Osteoblast (primary cell): Measurements from ENCODE around the gene IGF2R. TPM values are rescaled to one million over a fixed set of nuclear protein-coding genes. Genes with fewer than 3 reads are reported as not detected.

ENCODE experiments used
- DNase-seq: peaks from one replicate; pipeline ENCODE4 v3.0.0; 2011; ENCODE audit warnings: low spot score, mixed read lengths; ENCODE audit not compliant: insufficient read length; ENCODE audit errors: missing footprints
- H2AFZ ChIP-seq: 2 replicates; pipeline ENCODE4 v1.6.0; 2011; ENCODE audit warnings: mild to moderate bottlenecking, low read length
- H3K27ac ChIP-seq: 2 replicates; pipeline ENCODE4 v1.5.1; 2011; ENCODE audit warnings: mild to moderate bottlenecking, low read depth, low read length, moderate library complexity
- H3K27me3 ChIP-seq: 2 replicates; pipeline ENCODE4 v1.6.0; 2012; ENCODE audit warnings: mild to moderate bottlenecking, control low read depth, inconsistent platforms, low read length, moderate library complexity; ENCODE audit not compliant: insufficient read depth
- H3K36me3 ChIP-seq: 2 replicates; pipeline ENCODE4 v1.5.1; 2011; ENCODE audit warnings: mild to moderate bottlenecking, low read length, control low read depth, moderate library complexity; ENCODE audit not compliant: insufficient read depth
- H3K4me1 ChIP-seq: 2 replicates; pipeline ENCODE4 v1.5.1; 2011; ENCODE audit warnings: mild to moderate bottlenecking, low read length, control low read depth, moderate library complexity; ENCODE audit not compliant: insufficient read depth
- H3K4me2 ChIP-seq: 2 replicates; pipeline ENCODE4 v1.6.0; 2011; ENCODE audit warnings: mild to moderate bottlenecking, low read length; ENCODE audit not compliant: insufficient read depth
- H3K4me3 ChIP-seq: fragments of 200-600 bp; sonication (generic); 3 replicates; pipeline ENCODE4 v1.5.1; 2012; ENCODE audit warnings: mild to moderate bottlenecking, low read length, inconsistent platforms; ENCODE audit not compliant: insufficient read depth
- H3K79me2 ChIP-seq: 2 replicates; pipeline ENCODE4 v1.6.0; 2012; ENCODE audit warnings: mild to moderate bottlenecking, low read length, control low read depth, inconsistent platforms; ENCODE audit not compliant: insufficient read depth
- H3K9me3 ChIP-seq: 2 replicates; pipeline ENCODE4 v1.5.1; 2011; ENCODE audit warnings: low read depth, low read length, control low read depth
- H4K20me1 ChIP-seq: 2 replicates; pipeline ENCODE4 v1.6.0; 2012; ENCODE audit warnings: mild to moderate bottlenecking, low read length, control low read depth; ENCODE audit not compliant: insufficient read depth
- CTCF ChIP-seq: IDR thresholded peaks from 2 replicates; pipeline ENCODE4 v1.5.1; 2011; ENCODE audit warnings: mild to moderate bottlenecking, low read depth, low read length, moderate library complexity; ENCODE audit errors: extremely low read depth
- total RNA-seq: library from RNA; depleted of rRNA; stranded (reverse); fragments of >200 nt; gene quantifications from 2 replicates; pipeline ENCODE4 v1.2.3, GENCODE V29; 2012

Gene IGF2R
- total RNA-seq, 1 donor: 174 TPM

DNA sequence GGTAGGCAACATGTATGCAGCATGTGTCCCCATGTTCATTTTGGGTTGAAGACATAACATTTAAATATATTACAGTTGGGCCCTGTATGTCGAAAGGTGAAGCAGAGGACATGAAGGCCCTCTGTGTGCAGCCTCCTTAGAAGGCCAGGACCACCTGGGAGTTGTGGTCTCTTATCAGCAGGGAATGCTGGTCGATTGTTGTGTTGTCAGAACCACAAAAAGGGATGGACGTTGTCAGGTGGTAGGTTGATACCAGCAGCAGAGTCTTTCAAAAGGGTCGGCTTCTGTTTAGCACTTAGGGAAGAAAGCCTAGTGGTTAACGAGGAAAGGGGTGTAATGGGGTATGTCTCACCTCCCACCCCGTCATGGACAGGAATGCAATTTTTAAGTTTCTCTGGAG is 85.4 kb downstream of the IGF2R start:
- Histone ChIP-seq H3K4me2 (no peak overlapping the region), H2AFZ (no peak overlapping the region), H3K36me3 (peaks cover 72% of the 10 kb centered on the region), H3K4me3 (no peak overlapping the region), H3K27ac (no peak overlapping the region), H3K4me1 (no peaks in the 10 kb centered on the region), H3K79me2 (peaks cover 14% of the 10 kb centered on the region), H3K9me3 (no peaks in the 10 kb centered on the region), H3K27me3 (no peaks in the 10 kb centered on the region), H4K20me1 (peaks cover 3% of the 10 kb centered on the region)
- TF ChIP-seq CTCF: no peak
- DNase-seq: no peak

DNA sequence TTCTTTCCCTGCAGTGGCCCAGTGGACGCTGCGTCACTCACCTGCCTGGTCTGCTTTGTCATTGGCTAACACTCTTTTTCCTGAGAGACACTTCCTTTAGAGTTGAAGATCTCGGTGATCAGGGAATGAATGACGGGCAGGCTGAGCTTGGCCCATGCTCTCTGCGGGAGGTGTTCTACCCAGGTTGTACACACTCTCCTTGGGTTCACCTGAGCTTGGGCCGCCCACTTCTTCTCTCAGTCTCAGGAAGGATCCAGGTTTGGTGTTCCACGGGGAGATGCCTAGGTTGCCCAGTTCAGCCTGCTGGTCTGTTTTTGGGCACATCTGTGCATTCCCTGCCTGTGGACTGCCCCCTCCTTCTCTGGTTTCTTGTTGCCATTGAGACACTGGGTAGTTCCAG is 86.0 kb downstream of the IGF2R start:
- H3K36me3 ChIP-seq: peaks cover 72% of the 10 kb centered on the region
- H3K9me3 ChIP-seq: no peaks in the 10 kb centered on the region
- TF ChIP-seq CTCF: no peak

DNA sequence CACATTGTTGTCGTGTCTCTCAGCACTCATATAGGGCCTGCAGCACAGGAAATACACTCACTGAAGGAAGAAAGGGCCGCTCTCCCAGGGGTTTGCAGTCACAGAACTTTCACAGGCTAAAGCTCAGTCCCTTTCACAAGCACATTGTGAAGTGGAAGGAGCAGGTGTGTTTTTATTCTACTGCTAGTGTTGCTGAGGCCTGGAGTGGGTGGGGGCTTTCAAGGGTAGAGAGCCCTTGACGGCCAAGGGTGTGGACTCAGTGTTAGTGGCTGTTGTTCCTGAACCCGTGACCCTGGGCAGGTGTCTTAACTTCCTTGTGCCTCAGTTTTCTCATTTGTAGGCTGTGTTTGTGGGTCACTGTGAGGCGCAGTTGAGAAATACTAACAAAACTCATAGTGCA is 86.5 kb downstream of the IGF2R start:
- no peaks in the 10 kb centered on the region for H3K4me1 ChIP-seq
- no peak for TF ChIP-seq CTCF
- H3K79me2 ChIP-seq: peaks cover 12% of the 10 kb centered on the region
- no peaks in the 10 kb centered on the region for H3K27me3 ChIP-seq
- no peak overlapping the region for H3K4me2 ChIP-seq
- H3K9me3 ChIP-seq: no peaks in the 10 kb centered on the region
- no peak overlapping the region for H3K4me3 ChIP-seq
- no peak for DNase-seq
- peaks cover 3% of the 10 kb centered on the region for H4K20me1 ChIP-seq
- H2AFZ ChIP-seq: no peak overlapping the region
- peaks cover 71% of the 10 kb centered on the region for H3K36me3 ChIP-seq
- no peak overlapping the region for H3K27ac ChIP-seq

More for the DNA sequence above, 86.0 kb downstream of the IGF2R start:
- Histone ChIP-seq H3K79me2 (peaks cover 14% of the 10 kb centered on the region), H3K4me3 (no peak overlapping the region), H2AFZ (no peak overlapping the region), H3K27ac (no peak overlapping the region), H4K20me1 (peaks cover 3% of the 10 kb centered on the region), H3K4me1 (no peaks in the 10 kb centered on the region), H3K4me2 (no peak overlapping the region), H3K27me3 (no peaks in the 10 kb centered on the region)
- no peak for DNase-seq

DNA sequence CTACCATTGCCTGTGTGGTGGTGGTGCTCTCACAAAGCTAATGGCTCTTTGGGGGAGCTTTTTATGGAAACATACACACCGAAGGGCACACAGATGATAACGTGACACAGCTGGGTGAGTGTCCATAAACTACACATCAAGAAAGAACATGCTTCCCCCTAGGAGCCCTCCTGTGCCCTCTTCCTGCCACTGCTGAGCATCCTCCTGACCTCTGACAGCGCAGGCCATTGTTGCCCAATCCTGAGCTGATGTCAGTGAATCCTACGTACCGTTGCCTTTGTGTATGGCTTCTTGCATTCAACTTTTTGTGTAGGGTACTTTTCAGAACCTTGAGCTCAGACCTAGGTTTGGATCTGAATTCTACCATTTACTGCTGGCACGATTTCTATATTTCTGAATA is 86.9 kb downstream of the IGF2R start:
- Histone ChIP-seq H3K9me3 (no peaks in the 10 kb centered on the region), H3K36me3 (peaks cover 71% of the 10 kb centered on the region), H3K79me2 (peaks cover 12% of the 10 kb centered on the region), H3K4me3 (no peak overlapping the region), H3K4me1 (no peaks in the 10 kb centered on the region), H2AFZ (no peak overlapping the region), H3K4me2 (no peak overlapping the region), H3K27me3 (no peaks in the 10 kb centered on the region), H3K27ac (no peak overlapping the region), H4K20me1 (peaks cover 3% of the 10 kb centered on the region)
- no peak for DNase-seq
- TF ChIP-seq CTCF: no peak
